Fibroblast of lung (primary cell): ENCODE measurements around the gene OR6B1. TPM values are rescaled to one million over a fixed set of nuclear protein-coding genes. Genes with fewer than 3 reads are reported as not detected.

Experiments used
- DNase-seq, 2 donors: peaks; one replicate each; pipeline versions ENCODE4 v3.0.0 to v3.0.0-alpha.2; 2010; ENCODE audit warnings: low read depth in 2 of 2
- H2AFZ ChIP-seq: 2 replicates; pipeline ENCODE4 v1.5.1; 2012; ENCODE audit warnings: low read length, control low read depth, inconsistent platforms
- H3K27ac ChIP-seq: 2 replicates; pipeline ENCODE4 v1.5.1; 2011; ENCODE audit warnings: low read length, control low read depth; ENCODE audit not compliant: insufficient read depth
- H3K27me3 ChIP-seq: 2 replicates; pipeline ENCODE4 v1.5.1; 2011; ENCODE audit warnings: mild to moderate bottlenecking, low read length; ENCODE audit not compliant: control insufficient read depth, insufficient read depth
- H3K36me3 ChIP-seq: 2 replicates; pipeline ENCODE4 v1.5.1; 2011; ENCODE audit warnings: low read length; ENCODE audit not compliant: control insufficient read depth, insufficient read depth
- H3K4me1 ChIP-seq: 2 replicates; pipeline ENCODE4 v1.5.1; 2011; ENCODE audit warnings: low read length; ENCODE audit not compliant: control insufficient read depth, insufficient read depth; ENCODE audit errors: extremely low read depth
- H3K4me2 ChIP-seq: 2 replicates; pipeline ENCODE4 v1.5.1; 2011; ENCODE audit warnings: low read length, control low read depth; ENCODE audit not compliant: insufficient read depth; ENCODE audit errors: extremely low read depth
- H3K4me3 ChIP-seq, 4 experiments: fragments of 200-600 bp in 1 of 4; sonication (generic) in 1 of 4; replicated peaks in 1 of 4; 2 replicates each; pipeline ENCODE4 v1.5.1; 2011 to 2016; ENCODE audit warnings: low read length in 4 of 4, low read depth in 3 of 4, mild to moderate bottlenecking in 3 of 4, control low read depth in 2 of 4, inconsistent platforms in 1 of 4, mixed read lengths in 1 of 4; ENCODE audit not compliant: insufficient read depth in 1 of 4; ENCODE audit errors: control extremely low read depth in 1 of 4
- H3K79me2 ChIP-seq: 2 replicates; pipeline ENCODE4 v1.5.1; 2012; ENCODE audit warnings: mild to moderate bottlenecking, low read length, inconsistent platforms; ENCODE audit not compliant: control insufficient read depth, insufficient read depth
- H3K9ac ChIP-seq: 2 replicates; pipeline ENCODE4 v1.5.1; 2011; ENCODE audit warnings: mild to moderate bottlenecking, low read length, control low read depth; ENCODE audit not compliant: insufficient read depth
- H3K9me3 ChIP-seq: 2 replicates; pipeline ENCODE4 v1.5.1; 2012; ENCODE audit warnings: low read depth, low read length; ENCODE audit not compliant: control insufficient read depth, insufficient read depth
- H4K20me1 ChIP-seq: 2 replicates; pipeline ENCODE4 v1.5.1; 2011; ENCODE audit warnings: low read length; ENCODE audit not compliant: control insufficient read depth, insufficient read depth; ENCODE audit errors: extremely low read depth
- EZH2 ChIP-seq: IDR thresholded peaks from 2 replicates; pipeline ENCODE4 v1.5.1; 2012; ENCODE audit warnings: low read length, control low read depth, mild to moderate bottlenecking; ENCODE audit errors: missing control alignments
- polyA plus RNA-seq, 2 donors: library from polyadenylated mRNA; depleted of rRNA in 1 of 2; stranded (reverse) in 1 of 2; unstranded in 1 of 2; fragments of >200 nt; gene quantifications; 2 replicates each; pipeline ENCODE4 v1.2.1, GENCODE V29; 2011 to 2012; ENCODE audit warnings: missing spikeins in 1 of 2
- total RNA-seq: library from RNA; depleted of rRNA; stranded (reverse); fragments of >200 nt; gene quantifications from 2 replicates; pipeline ENCODE4 v1.2.1, GENCODE V29; 2014
- TF ChIP-seq, protein P1 (sequence below), 2 donors: IDR thresholded peaks in 1 of 2; conservative IDR thresholded peaks in 1 of 2; 1 replicate in 1 of 2; 2 replicates in 1 of 2; pipeline ENCODE4 v1.5.1; 2011 to 2012; ENCODE audit warnings: low read length in 2 of 2, control low read depth in 1 of 2, inconsistent platforms in 1 of 2, low read depth in 1 of 2, mild to moderate bottlenecking in 1 of 2

OR6B1 gene
- total and polyA plus RNA-seq, 2 donors (not counting 1 experiment from before 2014, with no cell fraction given) = not detected

DNA sequence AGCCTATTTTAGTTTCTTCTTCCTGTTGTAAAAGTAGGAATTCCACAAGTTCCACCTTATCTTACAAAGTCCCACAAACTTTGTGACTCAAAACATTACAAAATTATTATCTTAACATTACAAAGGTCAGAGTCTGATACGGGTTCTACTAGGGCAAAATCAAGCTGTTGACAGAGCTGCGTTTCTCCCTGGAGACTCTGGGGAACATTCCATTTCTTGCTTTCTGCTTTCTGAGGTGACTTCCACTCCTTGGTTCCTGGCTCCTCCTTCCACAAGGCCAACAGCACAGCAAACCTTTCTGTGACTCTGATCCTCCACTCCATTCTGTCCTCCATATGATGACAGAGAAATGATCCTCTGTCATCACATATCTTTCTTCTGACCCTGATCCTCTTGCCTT, 34.8 kb upstream of the OR6B1 start:
- H3K4me3 ChIP-seq = no peak overlapping the region
- no peak overlapping the region for H3K9ac ChIP-seq
- no peaks in the 10 kb centered on the region for H3K79me2 ChIP-seq
- no peaks in the 10 kb centered on the region for H3K4me1 ChIP-seq
- no peak for DNase-seq
- no peaks in the 10 kb centered on the region for H4K20me1 ChIP-seq
- no peaks in the 10 kb centered on the region for H3K9me3 ChIP-seq
- no peak overlapping the region for H3K27ac ChIP-seq
- H2AFZ ChIP-seq = no peak overlapping the region
- H3K27me3 ChIP-seq = no peaks in the 10 kb centered on the region
- H3K4me2 ChIP-seq = no peak overlapping the region
- H3K36me3 ChIP-seq = no peaks in the 10 kb centered on the region
- TF ChIP-seq, protein P1, sequence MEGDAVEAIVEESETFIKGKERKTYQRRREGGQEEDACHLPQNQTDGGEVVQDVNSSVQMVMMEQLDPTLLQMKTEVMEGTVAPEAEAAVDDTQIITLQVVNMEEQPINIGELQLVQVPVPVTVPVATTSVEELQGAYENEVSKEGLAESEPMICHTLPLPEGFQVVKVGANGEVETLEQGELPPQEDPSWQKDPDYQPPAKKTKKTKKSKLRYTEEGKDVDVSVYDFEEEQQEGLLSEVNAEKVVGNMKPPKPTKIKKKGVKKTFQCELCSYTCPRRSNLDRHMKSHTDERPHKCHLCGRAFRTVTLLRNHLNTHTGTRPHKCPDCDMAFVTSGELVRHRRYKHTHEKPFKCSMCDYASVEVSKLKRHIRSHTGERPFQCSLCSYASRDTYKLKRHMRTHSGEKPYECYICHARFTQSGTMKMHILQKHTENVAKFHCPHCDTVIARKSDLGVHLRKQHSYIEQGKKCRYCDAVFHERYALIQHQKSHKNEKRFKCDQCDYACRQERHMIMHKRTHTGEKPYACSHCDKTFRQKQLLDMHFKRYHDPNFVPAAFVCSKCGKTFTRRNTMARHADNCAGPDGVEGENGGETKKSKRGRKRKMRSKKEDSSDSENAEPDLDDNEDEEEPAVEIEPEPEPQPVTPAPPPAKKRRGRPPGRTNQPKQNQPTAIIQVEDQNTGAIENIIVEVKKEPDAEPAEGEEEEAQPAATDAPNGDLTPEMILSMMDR (conservative IDR thresholded peaks at IDR 0.05 in 1 of 2, IDR thresholded peaks at IDR 0.05 in 1 of 2; ENCODE audit: low read depth in 1 of 2, low read length in 2 of 2) = no peak
- TF ChIP-seq EZH2 = no peak

DNA sequence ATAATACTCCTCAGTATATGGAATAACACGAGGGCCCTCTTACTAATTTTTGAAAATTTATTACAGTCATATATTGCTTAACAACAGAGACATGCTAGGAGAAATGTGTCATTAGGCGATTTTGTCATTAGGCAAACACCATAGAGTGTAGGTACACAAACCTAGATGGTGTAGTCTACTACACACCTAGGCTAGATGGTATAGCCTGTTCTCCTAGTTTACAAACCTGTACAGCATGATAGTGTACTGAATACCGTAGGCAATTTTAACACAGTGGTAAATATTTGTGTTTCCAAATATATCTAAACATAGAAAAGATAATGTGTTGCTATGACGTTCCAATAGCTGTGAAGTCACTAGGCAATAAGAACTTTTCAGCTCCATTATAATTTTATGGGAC, 32.7 kb upstream of the OR6B1 start:
- Histone ChIP-seq H3K4me2 (no peak overlapping the region), H3K27ac (no peak overlapping the region), H4K20me1 (no peaks in the 10 kb centered on the region), H3K4me1 (no peaks in the 10 kb centered on the region), H3K9me3 (no peaks in the 10 kb centered on the region), H3K4me3 (no peak overlapping the region), H3K27me3 (no peaks in the 10 kb centered on the region), H3K36me3 (no peaks in the 10 kb centered on the region), H3K79me2 (no peaks in the 10 kb centered on the region), H3K9ac (no peak overlapping the region), H2AFZ (no peak overlapping the region)
- DNase-seq = no peak
- no peak for TF ChIP-seq EZH2
- TF ChIP-seq, protein P1 (conservative IDR thresholded peaks at IDR 0.05 in 1 of 2, IDR thresholded peaks at IDR 0.05 in 1 of 2; ENCODE audit: low read depth in 1 of 2, low read length in 2 of 2) = no peak

DNA sequence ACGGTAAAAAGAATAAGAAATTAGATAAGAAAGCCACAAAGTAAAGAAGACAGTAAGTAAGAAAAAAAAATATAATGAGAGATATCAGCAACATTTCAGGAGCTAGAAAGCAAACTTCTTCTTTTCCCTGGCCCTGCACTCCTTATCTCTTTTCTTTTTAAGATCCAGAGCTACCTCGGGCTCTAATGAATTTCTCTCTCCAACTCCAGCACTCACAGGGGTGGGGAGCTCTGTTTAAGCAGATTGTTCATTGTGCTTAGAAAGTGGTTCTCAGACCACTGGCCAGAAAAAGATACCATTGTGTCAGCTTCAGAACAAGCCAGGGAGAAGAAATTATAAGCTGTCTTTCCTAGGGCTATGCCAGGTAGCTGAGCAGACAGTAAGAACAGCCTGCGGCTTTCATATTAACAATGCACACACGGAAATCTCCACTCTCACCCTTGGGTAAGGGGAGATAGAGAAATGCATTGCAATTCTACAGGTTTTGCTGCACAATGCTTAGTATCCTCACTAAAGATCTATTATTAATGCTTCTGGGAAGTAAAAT, 26.2 kb upstream of the OR6B1 start:
- no peak for DNase-seq
- no peak overlapping the region for H2AFZ ChIP-seq
- no peak overlapping the region for H3K4me3 ChIP-seq
- no peaks in the 10 kb centered on the region for H3K27me3 ChIP-seq
- peaks cover under 1% of the 10 kb centered on the region for H3K4me1 ChIP-seq
- no peak for TF ChIP-seq EZH2
- TF ChIP-seq, protein P1 (conservative IDR thresholded peaks at IDR 0.05 in 1 of 2, IDR thresholded peaks at IDR 0.05 in 1 of 2; ENCODE audit: low read depth in 1 of 2, low read length in 2 of 2) = no peak
- no peaks in the 10 kb centered on the region for H3K9me3 ChIP-seq
- H4K20me1 ChIP-seq = no peaks in the 10 kb centered on the region
- H3K4me2 ChIP-seq = no peak overlapping the region
- no peak overlapping the region for H3K9ac ChIP-seq
- no peak overlapping the region for H3K27ac ChIP-seq
- no peaks in the 10 kb centered on the region for H3K79me2 ChIP-seq
- H3K36me3 ChIP-seq = no peaks in the 10 kb centered on the region
